ENCODE data around the gene KISS1R.

DNA sequence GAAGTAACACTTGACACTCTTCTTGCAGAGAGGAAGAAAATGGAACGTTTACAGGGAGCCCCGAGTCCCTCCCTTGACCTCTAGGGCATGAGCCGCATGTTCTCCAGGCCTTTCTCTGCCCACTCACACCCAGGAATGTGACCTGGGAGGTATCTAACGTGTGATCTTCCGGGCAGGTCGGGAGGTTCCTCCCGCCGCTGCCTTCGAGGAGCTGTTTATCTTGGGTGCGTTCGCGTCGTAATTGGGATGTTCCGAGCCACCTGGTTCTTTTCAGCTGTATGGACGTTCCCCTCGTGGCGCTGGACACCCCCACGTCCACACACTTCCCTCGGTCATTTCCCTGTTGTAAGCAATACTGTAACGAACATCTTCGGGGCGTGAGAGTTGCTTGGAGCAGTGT is 22.3 kb downstream of the KISS1R start:
- TF ChIP-seq CTCF (IDR thresholded peaks at IDR 0.05; ENCODE audit: low read length), result no peak
- TF ChIP-seq EZH2 (IDR thresholded peaks at IDR 0.05; ENCODE audit: borderline replicate concordance, low read length), result no peak
